ENCODE measurements around the gene LPP. TPM values are rescaled to one million over a fixed set of nuclear protein-coding genes. Genes with fewer than 3 reads are reported as not detected.
A peak's percentile ranks its signal among the peaks of the same experiment; 100 is the strongest.

Gene LPP
- total RNA-seq, 1 donor from 2014 or later = 93.9 TPM

GRCh38 chr3:188617270-188617669 is 463.3 kb downstream of the LPP start:
- TF ChIP-seq CTCF (conservative IDR thresholded peaks at IDR 0.05; ENCODE audit: low read depth, low read length) = no peak
- no peak overlapping the region for H3K4me3 ChIP-seq (ENCODE audit: low read depth, low read length)
- DNase-seq (ENCODE audit: low read depth) = no peak

- no peak for DNase-seq (ENCODE audit: low read depth)
- H3K4me3 ChIP-seq (ENCODE audit: low read depth, low read length) = no peak overlapping the region
- no peak for TF ChIP-seq CTCF (conservative IDR thresholded peaks at IDR 0.05; ENCODE audit: low read depth, low read length)
These were observed 464.2 kb downstream of the LPP start for GRCh38 chr3:188617988-188618701.

GRCh38 chr3:188620752-188621151 is 466.8 kb downstream of the LPP start:
- TF ChIP-seq CTCF (conservative IDR thresholded peaks at IDR 0.05; ENCODE audit: low read depth, low read length) = no peak
- no peak overlapping the region for H3K4me3 ChIP-seq (ENCODE audit: low read depth, low read length)
- DNase-seq (ENCODE audit: low read depth) = no peak

- H3K4me3 ChIP-seq (ENCODE audit: low read depth, low read length) = no peak overlapping the region
- TF ChIP-seq CTCF (conservative IDR thresholded peaks at IDR 0.05; ENCODE audit: low read depth, low read length) = no peak
- no peak for DNase-seq (ENCODE audit: low read depth)
These were observed 470.4 kb downstream of the LPP start for GRCh38 chr3:188624384-188624783.

- no peak for TF ChIP-seq CTCF (conservative IDR thresholded peaks at IDR 0.05; ENCODE audit: low read depth, low read length)
- DNase-seq (ENCODE audit: low read depth) = no peak
- H3K4me3 ChIP-seq (ENCODE audit: low read depth, low read length) = no peak overlapping the region
These were observed 470.9 kb downstream of the LPP start for GRCh38 chr3:188624828-188625227.

- no peak overlapping the region for H3K4me3 ChIP-seq (ENCODE audit: low read depth, low read length)
- no peak for TF ChIP-seq CTCF (conservative IDR thresholded peaks at IDR 0.05; ENCODE audit: low read depth, low read length)
- DNase-seq (ENCODE audit: low read depth) = peak; percentile 61
These were observed 473.7 kb downstream of the LPP start for GRCh38 chr3:188627652-188628051.
